A549 (cell line): ENCODE data around the gene PLEKHF1. TPM values are rescaled to one million over a fixed set of nuclear protein-coding genes. Genes with fewer than 3 reads are reported as not detected.
A peak's percentile ranks its signal among the peaks of the same experiment; 100 is the strongest.

Experiments used
- ATAC-seq, 2 experiments: fragments of 200-7000 bp in 1 of 2; fragments of >200 bp in 1 of 2; cut with Nextera tagmentation in 1 of 2; cut with Tn5 transposase in 1 of 2; 3 replicates each; pipeline versions ENCODE4 v1.8.0 to v1.9.1; 2018 to 2020; ENCODE audit warnings: mild to moderate bottlenecking in 1 of 2, moderate library complexity in 1 of 2
- CTCF ChIA-PET: fragments of 300-600 bp; sonication (Branson Sonifier 250); formaldehyde crosslinking; extraction: SDS; loops from one replicate; lab custom pipeline; 2021; ENCODE audit warnings: antibody characterized with exemption, inconsistent platforms; lab: Yijun Ruan, JAX
- POLR2A ChIA-PET: fragments of 350-600 bp; formaldehyde crosslinking; extraction: SDS; loops from one replicate; lab custom pipeline; 2021; ENCODE audit warnings: antibody characterized with exemption, inconsistent platforms; lab: Yijun Ruan, JAX
- DNase-seq, 2 experiments: peaks; one replicate each; pipeline versions ENCODE4 v3.0.0 to v3.0.0-alpha.2; 2011 to 2016; ENCODE audit warnings: low read depth in 1 of 2, low spot score in 1 of 2
- FAIRE-seq: peaks from 2 replicates; lab custom pipeline; 2011; peaks lifted over from hg19 to GRCh38; lab: Jason Lieb, UNC
- H3K27ac ChIP-seq, 2 experiments: fragments of >200 bp; sonication (Bioruptor Twin); formaldehyde crosslinking; 3 replicates each; pipeline ENCODE4 v1.5.1; 2016 to 2017
- H3K4me1 ChIP-seq: fragments of >200 bp; sonication (Bioruptor Twin); formaldehyde crosslinking; 3 replicates; pipeline ENCODE4 v1.6.1; 2016
- H3K4me2 ChIP-seq: fragments of >200 bp; sonication (Bioruptor Twin); formaldehyde crosslinking; 3 replicates; pipeline ENCODE4 v1.6.1; 2016
- H3K4me3 ChIP-seq: fragments of >200 bp; sonication (Bioruptor Twin); formaldehyde crosslinking; 3 replicates; pipeline ENCODE4 v1.5.1; 2016
- H3K9me3 ChIP-seq: fragments of >200 bp; sonication (Bioruptor Twin); formaldehyde crosslinking; 3 replicates; pipeline ENCODE4 v1.6.1; 2016
- CEBPB ChIP-seq, 2 experiments: fragments of >200 bp in 1 of 2; sonication (Bioruptor Twin) in 1 of 2; formaldehyde crosslinking in 1 of 2; IDR thresholded peaks; 2 replicates each; pipeline ENCODE4 v1.6.1; 2012 to 2016
- EHF ChIP-seq: fragments of 250-450 bp; sonication (Bioruptor Pico); IDR thresholded peaks from 2 replicates; pipeline ENCODE4 v1.5.0; 2020; ENCODE audit warnings: mild to moderate bottlenecking
- EP300 ChIP-seq, 2 experiments: fragments of >200 bp; sonication (Bioruptor Twin); formaldehyde crosslinking; IDR thresholded peaks; 2 replicates in 1 of 2; 3 replicates in 1 of 2; pipeline ENCODE4 v1.6.1; 2016 to 2017
- ESRRA ChIP-seq: fragments of 150-350 bp; IDR thresholded peaks from 2 replicates; pipeline ENCODE4 v1.6.1; 2014; ENCODE audit warnings: mild to moderate bottlenecking, low read length, borderline replicate concordance
- FOSL2 ChIP-seq, 2 experiments: fragments of 450-650 bp in 1 of 2; fragments of >200 bp in 1 of 2; sonication (Bioruptor Twin) in 1 of 2; formaldehyde crosslinking; IDR thresholded peaks; 2 replicates each; pipeline versions ENCODE4 v1.5.0 to v1.6.1; 2016 to 2020; ENCODE audit warnings: mild to moderate bottlenecking in 1 of 2, moderate library complexity in 1 of 2
- HDAC2 ChIP-seq: fragments of 200-600 bp; sonication (generic); IDR thresholded peaks from 2 replicates; pipeline ENCODE4 v1.6.1; 2016
- HEYL ChIP-seq: fragments of 250-450 bp; sonication (Bioruptor Pico); IDR thresholded peaks from 2 replicates; pipeline ENCODE4 v1.8.0; 2021; ENCODE audit warnings: mild to moderate bottlenecking, moderate library complexity
- HOXB13 ChIP-seq: fragments of 250-450 bp; sonication (Bioruptor Pico); IDR thresholded peaks from 2 replicates; pipeline ENCODE4 v1.5.0; 2020; ENCODE audit warnings: low read depth, mild to moderate bottlenecking, moderate library complexity
- JUN ChIP-seq, 2 experiments: fragments of >200 bp; sonication (Bioruptor Twin); formaldehyde crosslinking; IDR thresholded peaks; 2 replicates in 1 of 2; 3 replicates in 1 of 2; pipeline ENCODE4 v1.6.1; 2016 to 2017
- MYC ChIP-seq: IDR thresholded peaks from 2 replicates; pipeline ENCODE4 v1.6.1; 2012; ENCODE audit warnings: mild to moderate bottlenecking, inconsistent platforms, low read length, improper control_type of control experiment, borderline replicate concordance
- NR3C1 ChIP-seq: fragments of >200 bp; sonication (Bioruptor Twin); formaldehyde crosslinking; IDR thresholded peaks from 3 replicates; pipeline ENCODE4 v1.6.1; 2017
- POLR2A ChIP-seq: IDR thresholded peaks from 2 replicates; pipeline ENCODE4 v1.6.1; 2012; ENCODE audit warnings: mild to moderate bottlenecking, low read length
- RNF2 ChIP-seq: fragments of 200-600 bp; sonication (generic); IDR thresholded peaks from 2 replicates; pipeline ENCODE4 v1.6.1; 2016; ENCODE audit warnings: low read depth, mild to moderate bottlenecking, antibody characterized with exemption, moderate library complexity, borderline replicate concordance
- TP53 ChIP-seq: fragments of 250-450 bp; sonication (Bioruptor Pico); IDR thresholded peaks from 2 replicates; pipeline ENCODE4 v1.5.0; 2021; ENCODE audit warnings: mild to moderate bottlenecking, moderate library complexity
- WGBS: methylation state at CpG from one replicate; pipeline ENCODE4 v1.1.6; 2017; ENCODE audit errors: missing lambda C conversion rate; 5-methylcytosine and 5-hydroxymethylcytosine counted together
- polyA plus RNA-seq, 4 experiments: library from polyadenylated mRNA; depleted of rRNA in 3 of 4; stranded (reverse); fragments of >200 nt; fragmentation: RNase III in 1 of 4; extraction: RNeasy Plus Mini Kit Qiagen cat#74134 plus additional on column Dnase treatment in 1 of 4; gene quantifications; 2 replicates in 3 of 4; 3 replicates in 1 of 4; pipeline ENCODE4 v1.2.3, GENCODE V29; 2011 to 2017
- TF ChIP-seq, protein P1 (sequence below): IDR thresholded peaks from 2 replicates; pipeline ENCODE4 v1.6.1; 2012
- TF ChIP-seq, protein P2 (sequence below): fragments of >200 bp; sonication (Bioruptor Twin); formaldehyde crosslinking; IDR thresholded peaks from 2 replicates; pipeline ENCODE4 v1.6.1; 2016
- TF ChIP-seq, protein P3 (sequence below): IDR thresholded peaks from 2 replicates; pipeline ENCODE4 v1.6.1; 2012
- TF ChIP-seq, protein P4 (sequence below): fragments of 250-450 bp; sonication (Bioruptor Pico); IDR thresholded peaks from 2 replicates; pipeline ENCODE4 v1.5.0; 2021; ENCODE audit warnings: mild to moderate bottlenecking, moderate library complexity, borderline replicate concordance
- TF ChIP-seq, protein P5 (sequence below): fragments of >200 bp; sonication (Bioruptor Twin); formaldehyde crosslinking; IDR thresholded peaks from 3 replicates; pipeline ENCODE4 v1.6.1; 2016

Gene PLEKHF1
- polyA plus RNA-seq, 2 of the 4 experiments (the other 2 are of a cell fraction) = 2.1 to 4.1 TPM

DNA sequence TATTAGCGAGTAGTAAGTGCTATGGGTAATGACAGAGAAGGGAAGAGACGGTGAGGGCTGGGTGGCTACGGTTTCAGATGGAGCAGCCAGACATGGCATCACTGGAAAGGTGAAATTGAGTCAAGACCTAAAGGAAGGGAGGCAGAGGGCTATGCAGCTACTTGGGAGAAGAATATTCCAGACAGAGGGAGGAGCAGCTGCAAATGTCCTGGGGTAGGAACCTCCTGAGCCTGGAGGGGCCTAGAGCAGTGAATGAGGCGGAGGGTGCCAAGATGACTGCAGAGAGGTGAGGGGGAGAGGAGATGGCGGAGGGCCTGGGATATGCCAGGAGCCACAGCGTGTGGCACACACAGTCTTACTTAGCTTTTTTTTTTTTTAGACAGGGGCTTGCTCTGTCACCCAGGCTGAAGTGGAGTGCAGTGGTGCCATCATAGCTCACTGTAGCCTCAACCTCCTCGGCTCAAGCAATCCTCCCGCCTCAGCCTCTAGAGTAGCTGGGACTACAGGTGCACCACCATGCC lies 21.1 kb downstream of the PLEKHF1 start:
- Histone ChIP-seq H3K9me3 (peaks cover 9% of the 10 kb centered on the region), H3K4me1 (peaks cover 14% of the 10 kb centered on the region; the same call in 2 of the 3 replicates), H3K4me2 (no peak overlapping the region), H3K27ac (no peak overlapping the region), H3K4me3 (no peak overlapping the region)
- no peak for DNase-seq
- TF ChIP-seq JUN (IDR thresholded peaks at IDR 0.05) = no peak
- TF ChIP-seq MYC = no peak
- TF ChIP-seq, protein P1, sequence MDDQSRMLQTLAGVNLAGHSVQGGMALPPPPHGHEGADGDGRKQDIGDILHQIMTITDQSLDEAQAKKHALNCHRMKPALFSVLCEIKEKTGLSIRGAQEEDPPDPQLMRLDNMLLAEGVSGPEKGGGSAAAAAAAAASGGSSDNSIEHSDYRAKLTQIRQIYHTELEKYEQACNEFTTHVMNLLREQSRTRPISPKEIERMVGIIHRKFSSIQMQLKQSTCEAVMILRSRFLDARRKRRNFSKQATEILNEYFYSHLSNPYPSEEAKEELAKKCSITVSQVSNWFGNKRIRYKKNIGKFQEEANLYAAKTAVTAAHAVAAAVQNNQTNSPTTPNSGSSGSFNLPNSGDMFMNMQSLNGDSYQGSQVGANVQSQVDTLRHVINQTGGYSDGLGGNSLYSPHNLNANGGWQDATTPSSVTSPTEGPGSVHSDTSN = no peak
- TF ChIP-seq HDAC2 = no peak
- no peak for TF ChIP-seq HOXB13 (CRISPR knock-in tag)
- TF ChIP-seq, protein P2, sequence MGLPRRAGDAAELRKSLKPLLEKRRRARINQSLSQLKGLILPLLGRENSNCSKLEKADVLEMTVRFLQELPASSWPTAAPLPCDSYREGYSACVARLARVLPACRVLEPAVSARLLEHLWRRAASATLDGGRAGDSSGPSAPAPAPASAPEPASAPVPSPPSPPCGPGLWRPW = no peak
- TF ChIP-seq NR3C1 = no peak
- TF ChIP-seq ESRRA = no peak
- no peak for TF ChIP-seq EHF (CRISPR knock-in tag)
- TF ChIP-seq, protein P3, sequence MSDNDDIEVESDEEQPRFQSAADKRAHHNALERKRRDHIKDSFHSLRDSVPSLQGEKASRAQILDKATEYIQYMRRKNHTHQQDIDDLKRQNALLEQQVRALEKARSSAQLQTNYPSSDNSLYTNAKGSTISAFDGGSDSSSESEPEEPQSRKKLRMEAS = no peak
- TF ChIP-seq HEYL (CRISPR knock-in tag) = no peak
- no peak for TF ChIP-seq EP300 (IDR thresholded peaks at IDR 0.05)
- no peak for TF ChIP-seq RNF2
- no peak for TF ChIP-seq CEBPB (IDR thresholded peaks at IDR 0.05)
- no peak for TF ChIP-seq POLR2A
- no peak for ATAC-seq
- WGBS = 87% methylated on average over 8 of the region's 8 CpGs
- no peak for FAIRE-seq
- POLR2A ChIA-PET = interaction anchor here (0.6 kb wide), 1 partner anchor 29 kb away, joined by 4 read pairs; the partner anchor contains the start of gene C19orf12
- CTCF ChIA-PET = interaction anchor here (0.6 to 4.3 kb wide), 6 partner anchors 8 to 210 kb away, joined by 3 to 34 read pairs (median 5); partner anchors contain the start of gene C19orf12

DNA sequence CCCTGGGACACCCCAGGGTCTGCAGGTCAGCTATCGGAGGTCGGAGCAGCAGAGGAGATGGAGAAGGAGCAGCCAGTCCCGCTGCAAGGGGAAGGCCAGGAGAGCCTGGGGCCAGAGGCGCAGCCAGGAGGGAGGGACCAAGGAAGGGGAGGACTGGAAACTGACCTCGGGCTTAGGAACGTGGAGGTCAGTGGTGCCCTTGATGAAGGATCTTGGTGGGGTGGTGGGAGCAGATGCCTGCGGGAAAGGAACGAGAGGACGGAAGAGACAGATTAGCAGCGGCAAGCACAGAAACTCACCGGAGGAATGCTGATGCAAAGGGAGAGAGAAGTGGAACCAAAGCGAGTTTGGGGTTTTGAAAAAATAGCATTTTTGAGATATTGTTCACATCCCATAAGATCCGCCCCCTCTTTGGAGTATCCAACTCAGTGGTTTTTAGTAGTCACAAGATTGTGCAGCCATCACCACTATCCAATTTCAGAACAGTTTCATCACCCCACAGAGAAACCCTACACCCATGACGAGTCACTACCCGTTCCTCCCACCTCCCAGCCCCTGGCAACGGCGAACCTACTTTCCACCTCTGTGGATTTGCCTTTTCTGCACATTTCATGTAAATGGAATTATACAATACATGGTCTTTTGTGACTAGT lies 22.1 kb downstream of the PLEKHF1 start:
- CTCF ChIA-PET = interaction anchor here (0.7 to 4.3 kb wide), 5 partner anchors 14 to 405 kb away, joined by 3 to 34 read pairs (median 5); partner anchors contain the start of gene C19orf12
- peaks cover 14% of the 10 kb centered on the region; the same call in 2 of the 3 replicates for H3K4me1 ChIP-seq
- WGBS = 94% methylated on average over 17 of the region's 17 CpGs
- ATAC-seq = peak; percentile 15 to 60; a peak in 4 of 6 replicates
- no peak overlapping the region for H3K4me3 ChIP-seq
- DNase-seq = peak in 1 of 2 experiments; percentile 52
- POLR2A ChIA-PET = no interaction called here
- peak overlapping the region; percentile 42 to 65; a peak in 5 of 6 replicates for H3K27ac ChIP-seq
- FAIRE-seq = no peak
- H3K4me2 ChIP-seq = 0 out of 3 replicates have a peak overlapping the region, but pooled peaks have one; percentile 14
- H3K9me3 ChIP-seq = peaks cover 9% of the 10 kb centered on the region
- TF ChIP-seq TP53 (CRISPR knock-in tag) = no peak
- TF ChIP-seq, protein P4, sequence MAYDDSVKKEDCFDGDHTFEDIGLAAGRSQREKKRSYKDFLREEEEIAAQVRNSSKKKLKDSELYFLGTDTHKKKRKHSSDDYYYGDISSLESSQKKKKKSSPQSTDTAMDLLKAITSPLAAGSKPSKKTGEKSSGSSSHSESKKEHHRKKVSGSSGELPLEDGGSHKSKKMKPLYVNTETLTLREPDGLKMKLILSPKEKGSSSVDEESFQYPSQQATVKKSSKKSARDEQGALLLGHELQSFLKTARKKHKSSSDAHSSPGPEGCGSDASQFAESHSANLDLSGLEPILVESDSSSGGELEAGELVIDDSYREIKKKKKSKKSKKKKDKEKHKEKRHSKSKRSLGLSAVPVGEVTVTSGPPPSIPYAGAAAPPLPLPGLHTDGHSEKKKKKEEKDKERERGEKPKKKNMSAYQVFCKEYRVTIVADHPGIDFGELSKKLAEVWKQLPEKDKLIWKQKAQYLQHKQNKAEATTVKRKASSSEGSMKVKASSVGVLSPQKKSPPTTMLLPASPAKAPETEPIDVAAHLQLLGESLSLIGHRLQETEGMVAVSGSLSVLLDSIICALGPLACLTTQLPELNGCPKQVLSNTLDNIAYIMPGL (CRISPR knock-in tag) = no peak
- TF ChIP-seq, protein P5, sequence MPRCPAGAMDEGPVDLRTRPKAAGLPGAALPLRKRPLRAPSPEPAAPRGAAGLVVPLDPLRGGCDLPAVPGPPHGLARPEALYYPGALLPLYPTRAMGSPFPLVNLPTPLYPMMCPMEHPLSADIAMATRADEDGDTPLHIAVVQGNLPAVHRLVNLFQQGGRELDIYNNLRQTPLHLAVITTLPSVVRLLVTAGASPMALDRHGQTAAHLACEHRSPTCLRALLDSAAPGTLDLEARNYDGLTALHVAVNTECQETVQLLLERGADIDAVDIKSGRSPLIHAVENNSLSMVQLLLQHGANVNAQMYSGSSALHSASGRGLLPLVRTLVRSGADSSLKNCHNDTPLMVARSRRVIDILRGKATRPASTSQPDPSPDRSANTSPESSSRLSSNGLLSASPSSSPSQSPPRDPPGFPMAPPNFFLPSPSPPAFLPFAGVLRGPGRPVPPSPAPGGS = no peak
- no peak for TF ChIP-seq FOSL2 (IDR thresholded peaks at IDR 0.05)
- TF ChIP-seq FOSL2 (CRISPR knock-in tag; IDR thresholded peaks at IDR 0.05) = no peak
- TF ChIP-seq, protein P1 = no peak
- no peak for TF ChIP-seq EHF (CRISPR knock-in tag)
